ENCODE data around the gene GALT. TPM values are rescaled to one million over a fixed set of nuclear protein-coding genes. Genes with fewer than 3 reads are reported as not detected.

GALT gene
- total RNA-seq, 1 donor from 2014 or later, result 53.8 TPM

GRCh38 chr9:34665067-34665380 lies 18.5 kb downstream of the GALT start:
- intact Hi-C loops (cut with DNase I), result no loop called here
- ATAC-seq (ENCODE audit: poor library complexity) (no peak), DNase-seq (no peak)

GRCh38 chr9:34665381-34666250 lies 19.1 kb downstream of the GALT start:
- intact Hi-C loops (cut with DNase I), result no loop called here
- peak; percentile 95 for DNase-seq
- ATAC-seq (ENCODE audit: poor library complexity), result peak; percentile 91

- intact Hi-C loops (cut with DNase I), result no loop called here
- DNase-seq, result no peak
- ATAC-seq (ENCODE audit: poor library complexity), result no peak
Measured at GRCh38 chr9:34669809-34670562, 23.5 kb downstream of the GALT start.

- DNase-seq, result no peak
- ATAC-seq (ENCODE audit: poor library complexity), result no peak
- intact Hi-C loops (cut with DNase I), result no loop called here
Measured at GRCh38 chr9:34671307-34671706, 24.8 kb downstream of the GALT start.

- ATAC-seq (ENCODE audit: poor library complexity) (no peak), DNase-seq (no peak)
- intact Hi-C loops (cut with DNase I), result no loop called here
Measured at GRCh38 chr9:34674440-34674839, 28.0 kb downstream of the GALT start.

GRCh38 chr9:34675048-34675714 lies 28.7 kb downstream of the GALT start:
- intact Hi-C loops (cut with DNase I), result no loop called here
- DNase-seq (peak; percentile 74), ATAC-seq (ENCODE audit: poor library complexity) (no peak)

- ATAC-seq (ENCODE audit: poor library complexity) (no peak), DNase-seq (no peak)
- intact Hi-C loops (cut with DNase I), result no loop called here
Measured at GRCh38 chr9:34675869-34676268, 29.4 kb downstream of the GALT start.

- ATAC-seq (ENCODE audit: poor library complexity) (no peak), DNase-seq (no peak)
- intact Hi-C loops (cut with DNase I), result no loop called here
Measured at GRCh38 chr9:34684145-34684544, 37.7 kb downstream of the GALT start.

- ATAC-seq (ENCODE audit: poor library complexity) (no peak), DNase-seq (no peak)
- intact Hi-C loops (cut with DNase I), result no loop called here
Measured at GRCh38 chr9:34684816-34685215, 38.3 kb downstream of the GALT start.

- ATAC-seq (ENCODE audit: poor library complexity), result no peak
- DNase-seq, result no peak
- intact Hi-C loops (cut with DNase I), result no loop called here
Measured at GRCh38 chr9:34685591-34685990, 39.1 kb downstream of the GALT start.

- intact Hi-C loops (cut with DNase I), result no loop called here
- peak; percentile 58 for DNase-seq
- ATAC-seq (ENCODE audit: poor library complexity), result peak; percentile 39
Measured at GRCh38 chr9:34686231-34686630, 39.8 kb downstream of the GALT start.

- intact Hi-C loops (cut with DNase I), result no loop called here
- DNase-seq, result no peak
- no peak for ATAC-seq (ENCODE audit: poor library complexity)
Measured at GRCh38 chr9:34686732-34687131, 40.3 kb downstream of the GALT start.

- ATAC-seq (ENCODE audit: poor library complexity), result no peak
- intact Hi-C loops (cut with DNase I), result no loop called here
- DNase-seq, result no peak
Measured at GRCh38 chr9:34687276-34688030, 41.0 kb downstream of the GALT start.

- ATAC-seq (ENCODE audit: poor library complexity), result no peak
- DNase-seq, result no peak
- intact Hi-C loops (cut with DNase I), result no loop called here
Measured at GRCh38 chr9:34688329-34689115, 42.0 kb downstream of the GALT start.

- intact Hi-C loops (cut with DNase I), result no loop called here
- no peak for ATAC-seq (ENCODE audit: poor library complexity)
- no peak for DNase-seq
Measured at GRCh38 chr9:34689116-34689470, 42.6 kb downstream of the GALT start.

- intact Hi-C loops (cut with DNase I), result no loop called here
- no peak for ATAC-seq (ENCODE audit: poor library complexity)
- DNase-seq, result no peak
Measured at GRCh38 chr9:34689512-34689911, 43.0 kb downstream of the GALT start.

- intact Hi-C loops (cut with DNase I), result no loop called here
- DNase-seq (no peak), ATAC-seq (ENCODE audit: poor library complexity) (no peak)
Measured at GRCh38 chr9:34690983-34691935, 44.8 kb downstream of the GALT start, which contains the start of gene CCL19. Gene CCL19 (minus strand): TSS chr9:34691276. CDS start chr9:34691139, 137 bp downstream.

Measured in Right ventricle myocardium superior (tissue), 1 donor.